ENCODE measurements around the gene KPNA1.

GRCh38 chr3:122389892-122390291 is 124.8 kb downstream of the KPNA1 start:
- no peak for TF ChIP-seq POLR2A (IDR thresholded peaks at IDR 0.05)
- TF ChIP-seq CTCF (IDR thresholded peaks at IDR 0.05): no peak
